ENCODE results near the gene CXCR1.

DNA sequence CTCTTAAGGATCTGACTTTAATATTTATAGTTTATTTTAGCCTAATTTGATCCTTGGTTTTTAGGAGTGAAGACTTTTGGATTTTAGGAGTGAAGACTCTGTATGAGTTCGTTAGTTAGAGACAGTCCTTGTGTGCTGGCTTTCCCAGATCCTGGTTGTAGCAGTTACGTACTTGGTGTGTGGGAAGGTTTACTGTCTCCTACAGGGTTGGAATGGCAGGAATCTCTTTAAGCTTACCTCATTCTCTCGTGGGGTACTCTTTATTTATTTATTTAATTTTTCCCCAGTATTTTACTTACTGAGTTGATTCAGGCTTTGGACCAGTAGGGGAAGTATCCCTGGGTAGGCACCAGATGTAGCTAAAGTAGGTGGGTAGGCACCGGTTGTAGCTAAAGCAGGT, 42.8 kb downstream of the CXCR1 start:
- TF ChIP-seq, protein P1, sequence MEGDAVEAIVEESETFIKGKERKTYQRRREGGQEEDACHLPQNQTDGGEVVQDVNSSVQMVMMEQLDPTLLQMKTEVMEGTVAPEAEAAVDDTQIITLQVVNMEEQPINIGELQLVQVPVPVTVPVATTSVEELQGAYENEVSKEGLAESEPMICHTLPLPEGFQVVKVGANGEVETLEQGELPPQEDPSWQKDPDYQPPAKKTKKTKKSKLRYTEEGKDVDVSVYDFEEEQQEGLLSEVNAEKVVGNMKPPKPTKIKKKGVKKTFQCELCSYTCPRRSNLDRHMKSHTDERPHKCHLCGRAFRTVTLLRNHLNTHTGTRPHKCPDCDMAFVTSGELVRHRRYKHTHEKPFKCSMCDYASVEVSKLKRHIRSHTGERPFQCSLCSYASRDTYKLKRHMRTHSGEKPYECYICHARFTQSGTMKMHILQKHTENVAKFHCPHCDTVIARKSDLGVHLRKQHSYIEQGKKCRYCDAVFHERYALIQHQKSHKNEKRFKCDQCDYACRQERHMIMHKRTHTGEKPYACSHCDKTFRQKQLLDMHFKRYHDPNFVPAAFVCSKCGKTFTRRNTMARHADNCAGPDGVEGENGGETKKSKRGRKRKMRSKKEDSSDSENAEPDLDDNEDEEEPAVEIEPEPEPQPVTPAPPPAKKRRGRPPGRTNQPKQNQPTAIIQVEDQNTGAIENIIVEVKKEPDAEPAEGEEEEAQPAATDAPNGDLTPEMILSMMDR (IDR thresholded peaks at IDR 0.05), result no peak
- TF ChIP-seq YY1 (IDR thresholded peaks at IDR 0.05; ENCODE audit: low read depth) (no peak), POLR2AphosphoS5 (IDR thresholded peaks at IDR 0.05; ENCODE audit: low read depth, low read length) (no peak), SMC3 (IDR thresholded peaks at IDR 0.05; ENCODE audit: low read depth, low read length) (no peak), JUND (IDR thresholded peaks at IDR 0.05) (no peak), NFIC (IDR thresholded peaks at IDR 0.05; ENCODE audit: borderline replicate concordance) (no peak)
- TF ChIP-seq, protein P2, sequence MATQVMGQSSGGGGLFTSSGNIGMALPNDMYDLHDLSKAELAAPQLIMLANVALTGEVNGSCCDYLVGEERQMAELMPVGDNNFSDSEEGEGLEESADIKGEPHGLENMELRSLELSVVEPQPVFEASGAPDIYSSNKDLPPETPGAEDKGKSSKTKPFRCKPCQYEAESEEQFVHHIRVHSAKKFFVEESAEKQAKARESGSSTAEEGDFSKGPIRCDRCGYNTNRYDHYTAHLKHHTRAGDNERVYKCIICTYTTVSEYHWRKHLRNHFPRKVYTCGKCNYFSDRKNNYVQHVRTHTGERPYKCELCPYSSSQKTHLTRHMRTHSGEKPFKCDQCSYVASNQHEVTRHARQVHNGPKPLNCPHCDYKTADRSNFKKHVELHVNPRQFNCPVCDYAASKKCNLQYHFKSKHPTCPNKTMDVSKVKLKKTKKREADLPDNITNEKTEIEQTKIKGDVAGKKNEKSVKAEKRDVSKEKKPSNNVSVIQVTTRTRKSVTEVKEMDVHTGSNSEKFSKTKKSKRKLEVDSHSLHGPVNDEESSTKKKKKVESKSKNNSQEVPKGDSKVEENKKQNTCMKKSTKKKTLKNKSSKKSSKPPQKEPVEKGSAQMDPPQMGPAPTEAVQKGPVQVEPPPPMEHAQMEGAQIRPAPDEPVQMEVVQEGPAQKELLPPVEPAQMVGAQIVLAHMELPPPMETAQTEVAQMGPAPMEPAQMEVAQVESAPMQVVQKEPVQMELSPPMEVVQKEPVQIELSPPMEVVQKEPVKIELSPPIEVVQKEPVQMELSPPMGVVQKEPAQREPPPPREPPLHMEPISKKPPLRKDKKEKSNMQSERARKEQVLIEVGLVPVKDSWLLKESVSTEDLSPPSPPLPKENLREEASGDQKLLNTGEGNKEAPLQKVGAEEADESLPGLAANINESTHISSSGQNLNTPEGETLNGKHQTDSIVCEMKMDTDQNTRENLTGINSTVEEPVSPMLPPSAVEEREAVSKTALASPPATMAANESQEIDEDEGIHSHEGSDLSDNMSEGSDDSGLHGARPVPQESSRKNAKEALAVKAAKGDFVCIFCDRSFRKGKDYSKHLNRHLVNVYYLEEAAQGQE (IDR thresholded peaks at IDR 0.05; ENCODE audit: low read depth, low read length), result no peak

All from SK-N-SH (cell line).